ENCODE measurements around the gene TOR2A.
"Not testable (repeated sequence)": the region's sequence is repeated elsewhere in the genome, so short reads cannot be mapped to it uniquely, and the experiment has no call there.

TOR2A gene

GRCh38 chr9:127768698-127769097 is 33.6 kb upstream of the TOR2A start:
- no peak for DNase-seq (ENCODE audit: low read depth in 2 of 2)

GRCh38 chr9:127767909-127768331 is 32.8 kb upstream of the TOR2A start:
- no peak for DNase-seq (ENCODE audit: low read depth in 2 of 2)

DNA sequence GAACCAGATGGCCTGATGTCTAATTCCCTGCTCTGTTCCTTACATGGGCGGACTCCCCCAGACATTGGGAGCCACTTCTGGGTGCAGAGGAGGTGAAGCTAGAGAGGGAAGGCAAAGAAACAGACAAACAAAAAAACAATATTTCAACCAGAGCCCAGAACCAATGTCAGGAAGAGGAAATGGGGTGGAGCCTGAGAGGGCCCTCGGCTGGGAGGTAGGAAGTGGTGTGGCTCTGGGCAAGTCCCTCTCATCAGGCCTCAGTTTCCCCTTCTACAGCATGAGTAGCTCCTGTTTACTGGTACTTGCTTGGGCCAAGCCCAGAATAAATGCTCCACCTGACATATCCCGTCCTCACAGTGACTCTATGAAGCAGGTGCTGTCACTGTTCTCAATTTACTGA is 32.3 kb upstream of the TOR2A start:
- DNase-seq (ENCODE audit: low read depth in 2 of 2), result no peak

DNA sequence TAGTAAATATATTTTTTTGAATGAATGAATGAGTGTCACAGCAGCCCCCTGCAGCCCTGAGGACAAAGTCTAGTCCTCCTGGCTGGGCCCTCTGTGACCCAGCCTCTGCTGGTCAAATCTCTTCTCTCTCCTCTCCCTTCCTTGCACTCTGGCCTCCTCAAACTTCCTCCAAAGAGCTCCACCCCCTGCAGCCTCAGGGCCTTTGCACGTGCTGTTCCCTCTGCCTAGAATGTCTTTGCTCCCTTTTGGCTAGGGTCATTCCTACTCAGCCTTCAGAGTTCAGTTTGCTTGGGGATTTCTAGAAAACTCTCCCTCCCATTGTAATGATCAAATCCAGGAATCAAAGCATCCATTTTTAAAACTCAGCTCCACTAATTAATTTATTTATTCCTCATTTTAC is 30.3 kb upstream of the TOR2A start:
- no peak for DNase-seq (ENCODE audit: low read depth in 2 of 2)

DNA sequence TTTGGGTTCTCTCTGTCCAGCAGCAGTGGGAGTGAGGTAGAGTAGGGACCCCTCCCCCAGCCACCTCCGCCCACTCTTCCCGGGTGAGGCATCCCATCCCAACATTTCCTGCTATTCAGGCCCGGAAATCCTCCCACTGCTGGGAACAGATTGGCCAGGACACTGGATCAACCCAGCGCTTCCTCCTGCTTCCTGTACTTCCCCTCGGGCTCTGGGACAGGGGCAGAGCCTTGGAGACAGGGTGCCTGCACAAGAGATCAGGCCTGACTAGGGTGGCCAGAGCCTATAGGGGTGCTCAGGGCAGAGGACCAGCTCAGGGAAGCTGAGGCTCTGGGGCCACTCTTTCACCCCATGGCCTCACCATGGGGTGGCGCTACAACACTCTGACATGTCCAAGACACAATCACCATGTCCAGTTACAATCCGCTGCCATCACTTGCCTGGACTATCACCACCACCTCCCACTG is 28.9 kb upstream of the TOR2A start:
- DNase-seq (ENCODE audit: low read depth in 2 of 2), result no peak

DNA sequence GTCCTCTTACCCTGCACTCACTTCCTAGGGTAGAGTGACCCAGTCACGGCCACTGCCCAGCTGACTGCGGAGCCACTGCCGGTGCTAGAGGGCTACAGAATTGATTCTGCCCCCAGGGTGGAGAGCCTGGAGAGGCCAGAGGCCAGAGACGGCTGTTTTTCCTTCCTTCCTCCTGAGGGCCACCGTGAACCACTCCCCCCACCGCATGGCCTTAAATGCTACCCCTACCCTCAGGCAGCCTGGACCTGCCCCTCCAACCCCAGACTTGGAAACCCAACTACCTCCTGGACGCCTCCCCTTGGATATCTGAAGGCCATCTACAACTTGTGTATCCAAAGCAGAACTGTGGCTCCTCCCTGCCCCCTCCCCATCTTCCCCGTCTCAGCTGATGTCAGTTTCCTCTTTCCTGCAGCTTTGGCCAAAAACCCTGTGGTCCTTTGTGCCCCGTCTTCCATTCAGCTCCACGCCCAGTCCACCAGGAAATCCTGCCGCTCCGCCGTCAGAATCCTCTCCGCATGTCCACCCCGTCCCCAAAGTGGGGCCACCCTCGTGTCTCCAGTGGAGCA is 27.1 kb upstream of the TOR2A start:
- no peak for DNase-seq (ENCODE audit: low read depth in 2 of 2)

DNA sequence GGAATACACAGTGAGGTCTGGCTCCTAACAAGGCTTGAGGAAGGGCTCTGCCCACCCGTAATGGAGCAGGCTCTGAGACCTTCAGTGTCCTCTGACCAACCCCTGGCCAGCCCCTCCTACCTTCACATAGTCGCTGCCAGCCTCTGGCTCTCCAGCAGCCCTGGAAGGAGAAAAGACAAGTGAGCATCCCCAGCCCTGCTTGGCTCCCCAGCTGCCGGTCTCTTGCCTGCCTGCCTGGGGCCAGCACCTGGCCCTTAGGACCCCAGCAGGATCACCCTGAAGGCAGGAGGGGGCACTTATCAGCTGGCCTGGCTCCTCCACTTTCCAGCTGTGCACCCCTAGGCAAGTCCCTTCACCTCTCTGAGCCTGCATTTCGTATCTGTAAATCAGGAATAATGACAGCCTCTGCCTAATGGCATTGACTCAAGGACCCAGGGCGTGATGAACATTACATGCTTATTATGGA is 26.4 kb upstream of the TOR2A start:
- no peak for DNase-seq (ENCODE audit: low read depth in 2 of 2)

DNA sequence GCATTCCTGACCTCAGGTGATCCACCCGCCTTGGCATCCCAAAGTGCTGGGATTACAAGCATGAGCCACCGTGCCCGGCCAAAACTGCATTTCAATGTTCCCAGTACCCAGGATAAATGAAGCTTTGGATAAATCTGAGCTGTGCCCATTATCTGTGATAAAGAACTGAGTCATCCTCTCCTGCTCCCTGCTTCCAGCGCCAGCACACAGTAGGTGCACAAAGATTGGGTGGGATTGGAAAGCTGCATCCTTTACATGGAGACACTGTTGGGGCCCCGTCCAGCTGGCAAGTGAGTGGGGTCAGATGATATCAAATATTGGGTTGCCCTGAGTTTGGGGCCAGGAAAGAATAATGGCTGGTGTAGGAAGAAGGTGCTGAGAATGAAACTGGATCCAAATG is 26.0 kb upstream of the TOR2A start:
- DNase-seq (ENCODE audit: low read depth in 2 of 2), result no peak

- DNase-seq (ENCODE audit: low read depth in 2 of 2), result no peak
Observed at GRCh38 chr9:127758843-127759242, 23.7 kb upstream of the TOR2A start.

GRCh38 chr9:127756776-127757175 is 21.7 kb upstream of the TOR2A start:
- not testable (repeated sequence) for DNase-seq (ENCODE audit: low read depth in 2 of 2)

DNA sequence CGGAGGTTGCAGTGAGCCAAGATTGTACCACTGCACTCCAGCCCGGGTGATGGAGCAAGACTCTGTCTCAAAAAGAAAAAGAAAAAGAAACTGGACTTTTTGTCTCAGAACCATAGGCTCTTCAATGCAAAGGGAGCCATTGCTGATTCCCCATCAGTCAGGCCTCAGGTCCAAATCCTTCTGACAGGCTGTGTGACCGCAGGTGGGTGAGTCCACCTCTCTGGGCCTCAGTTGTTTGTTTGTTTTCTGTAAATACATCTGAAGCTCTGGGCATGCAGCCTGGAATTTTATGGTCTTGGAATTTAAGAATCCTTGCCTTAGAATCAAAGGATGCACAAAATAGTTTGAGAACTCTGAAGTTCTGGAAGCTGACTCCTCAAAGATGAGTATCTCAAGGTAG is 21.1 kb upstream of the TOR2A start:
- no peak for DNase-seq (ENCODE audit: low read depth in 2 of 2)

GRCh38 chr9:127755061-127756060 is 20.3 kb upstream of the TOR2A start:
- DNase-seq (ENCODE audit: low read depth in 2 of 2), result no peak

- DNase-seq (ENCODE audit: low read depth in 2 of 2), result no peak
Observed at GRCh38 chr9:127754099-127755060, 19.3 kb upstream of the TOR2A start.

DNA sequence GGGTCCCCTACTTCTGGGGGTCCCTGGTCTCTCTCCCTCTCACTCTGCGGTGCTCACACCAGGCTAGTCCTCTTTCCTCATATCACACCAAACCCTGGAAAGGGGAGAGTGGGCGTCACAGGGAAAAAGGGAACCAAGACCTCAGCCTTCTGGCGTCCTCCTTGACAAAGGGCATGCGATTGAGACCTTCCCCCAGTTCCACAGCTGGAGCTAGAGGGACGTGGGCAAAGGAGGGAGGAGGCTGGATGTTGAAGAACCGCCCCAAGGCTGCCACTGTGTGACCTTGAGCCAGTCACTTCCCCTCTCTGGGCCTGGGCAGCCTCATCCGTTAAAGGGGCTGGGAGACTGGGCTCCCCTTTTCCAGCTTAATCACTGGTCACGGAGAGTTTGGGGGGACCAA is 18.5 kb upstream of the TOR2A start:
- no peak for DNase-seq (ENCODE audit: low read depth in 2 of 2)

DNA sequence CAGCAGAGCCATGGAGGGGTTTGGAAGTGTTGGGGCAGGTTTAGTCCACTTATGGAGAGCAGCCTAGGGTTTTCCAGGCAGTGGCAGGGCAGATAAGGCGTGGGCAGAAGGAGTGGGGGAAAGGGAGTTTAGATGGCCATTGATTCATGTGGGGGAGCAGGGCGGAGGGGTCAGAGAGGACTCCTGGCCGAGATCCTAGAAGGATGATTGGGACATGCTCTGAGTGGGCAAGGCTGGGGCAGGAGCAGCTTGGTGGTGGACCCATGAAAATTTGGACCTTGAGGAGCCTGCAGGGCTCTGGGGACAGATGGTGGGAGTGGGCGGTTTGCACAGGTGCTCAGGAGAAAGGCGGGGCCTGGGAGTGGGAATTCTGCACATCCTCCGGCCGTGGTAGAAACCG is 18.1 kb upstream of the TOR2A start:
- DNase-seq (ENCODE audit: low read depth in 2 of 2), result no peak

DNA sequence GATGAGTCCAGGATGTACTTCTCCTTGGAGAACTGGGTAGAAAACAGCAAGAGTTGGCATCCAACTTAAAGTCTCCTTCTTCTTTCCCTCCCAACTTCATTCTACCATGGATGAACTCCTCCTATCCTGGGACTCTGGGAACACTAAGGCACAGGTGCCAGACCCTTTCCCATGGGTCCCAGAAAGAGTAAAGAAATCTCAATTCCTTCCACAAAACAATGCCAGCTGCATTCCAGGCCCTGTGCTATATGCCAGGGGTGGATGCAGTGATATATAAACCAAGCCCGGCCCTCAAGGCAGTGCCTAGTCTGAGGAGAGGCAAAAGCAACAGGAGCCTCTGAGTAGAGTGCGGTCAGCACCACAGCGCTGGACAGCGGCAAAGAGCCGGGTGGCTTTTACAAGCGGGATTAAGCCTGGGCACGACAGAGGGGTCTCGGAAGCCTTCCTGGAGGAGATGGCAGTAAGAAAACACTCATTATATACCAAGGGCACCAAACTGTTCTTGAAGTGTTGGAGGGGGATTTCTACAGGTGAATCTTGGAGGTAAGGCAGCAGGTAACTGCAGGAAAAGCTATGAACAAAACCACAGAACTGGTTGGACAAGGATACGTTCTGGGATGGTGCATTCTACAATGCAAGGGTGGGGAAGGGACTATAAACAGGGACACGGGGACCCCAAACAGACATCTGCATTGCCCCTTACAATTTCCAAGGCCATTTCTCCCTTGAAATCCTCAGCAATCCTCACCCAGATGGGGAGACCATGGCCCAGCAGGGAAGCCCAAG is 16.4 kb upstream of the TOR2A start:
- DNase-seq (ENCODE audit: low read depth in 2 of 2), result no peak

DNA sequence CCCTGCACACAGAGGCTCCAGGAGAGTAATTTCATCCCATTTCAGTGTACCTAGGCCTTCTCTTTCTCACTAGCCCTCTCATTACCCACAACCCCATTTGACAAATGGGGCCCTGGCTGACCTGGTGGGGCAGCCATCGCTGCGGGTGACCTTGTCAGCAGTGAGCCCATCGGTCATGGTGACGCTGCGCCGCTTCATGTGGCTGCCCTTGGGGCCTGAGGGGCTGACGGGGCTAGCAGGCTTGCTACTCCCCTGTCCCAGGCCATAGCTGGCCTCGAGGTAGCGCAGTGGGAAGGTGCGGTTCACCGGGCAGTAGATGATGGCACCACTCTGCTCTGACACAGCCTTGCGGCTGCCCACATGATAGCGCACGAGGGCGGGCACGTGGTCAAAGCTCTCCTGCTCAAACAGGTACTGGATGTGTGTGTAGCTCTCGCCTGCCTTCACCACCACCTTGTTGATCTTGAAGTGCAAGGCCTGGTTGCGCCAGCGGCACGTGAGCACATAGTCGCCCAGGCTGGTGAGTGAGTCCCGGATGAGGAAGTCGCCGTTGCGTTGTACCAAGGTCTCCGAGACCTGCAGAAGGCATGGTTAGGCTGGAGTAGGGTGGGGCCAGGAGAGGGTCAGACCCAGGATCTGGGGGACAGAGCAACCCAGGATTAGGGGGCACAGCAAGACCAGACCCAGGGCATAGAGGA is 14.1 kb upstream of the TOR2A start:
- no peak for DNase-seq (ENCODE audit: low read depth in 2 of 2)

DNA sequence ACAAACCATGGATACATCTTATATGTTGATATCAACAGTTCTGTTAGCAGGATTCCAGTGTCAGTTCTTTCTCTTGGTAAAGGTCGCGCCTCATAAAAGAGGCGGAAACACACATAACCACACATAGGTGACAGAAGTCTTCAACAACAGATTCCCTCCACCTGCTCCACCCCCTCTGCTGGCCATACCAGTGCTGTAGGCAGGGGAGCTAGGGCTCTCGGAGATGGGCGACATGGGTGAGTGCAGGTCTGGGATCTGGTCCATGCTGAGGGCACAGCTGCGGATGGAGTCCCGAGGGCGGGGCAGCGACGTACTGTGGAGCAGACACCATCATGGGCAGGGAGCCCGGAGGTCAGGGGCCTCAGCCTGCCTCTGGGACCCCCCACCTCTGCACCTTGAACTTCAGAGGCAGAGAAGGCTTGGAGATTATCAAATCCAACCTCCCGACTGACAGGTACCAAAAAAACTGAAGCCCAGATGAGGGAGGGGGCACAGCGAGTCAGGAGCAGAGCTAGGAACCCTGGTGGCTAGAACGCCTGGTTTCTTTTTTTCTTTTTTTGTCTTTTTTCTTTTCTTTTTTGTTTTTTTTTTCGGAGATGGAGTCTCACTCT is 12.0 kb upstream of the TOR2A start:
- no peak for DNase-seq (ENCODE audit: low read depth in 2 of 2)

DNA sequence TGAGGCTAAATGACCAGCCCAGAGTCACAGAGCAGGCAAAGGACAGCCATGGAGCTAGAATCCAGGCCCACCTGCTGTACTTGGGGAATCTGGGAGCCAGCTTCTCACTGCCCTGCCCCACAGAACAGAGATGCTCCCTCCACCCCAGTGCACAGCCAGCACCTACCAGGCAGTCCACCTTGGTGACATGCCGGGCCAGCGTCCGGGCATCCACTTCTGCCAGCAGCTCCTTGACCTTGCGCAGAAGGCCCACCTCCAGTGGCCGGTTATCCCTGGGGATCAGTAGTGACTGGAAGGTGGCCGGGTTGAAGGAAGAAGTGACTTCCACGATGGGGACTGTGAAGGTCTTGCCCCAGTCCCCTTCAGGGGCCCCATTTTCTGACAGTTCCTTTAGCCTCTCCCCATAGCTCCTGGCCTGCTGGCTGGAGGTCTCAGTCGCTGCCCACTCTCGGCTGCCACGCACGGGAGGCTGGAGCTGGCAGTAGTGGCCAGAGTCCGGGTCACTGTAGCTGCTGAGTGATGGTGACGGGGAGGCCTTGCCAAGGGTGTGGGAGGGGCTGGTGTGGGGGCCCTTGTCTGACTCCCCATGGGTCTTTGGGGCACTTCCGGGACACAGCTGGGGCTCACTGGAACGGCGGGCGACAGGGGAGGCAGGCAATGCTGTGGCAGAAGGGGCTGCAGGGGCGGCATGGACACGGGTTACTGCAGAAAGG is 9.5 kb upstream of the TOR2A start:
- DNase-seq (ENCODE audit: low read depth in 2 of 2), result no peak
